Measurements from ENCODE around the gene TDRD9. TPM values are rescaled to one million over a fixed set of nuclear protein-coding genes. Genes with fewer than 3 reads are reported as not detected.

Gene TDRD9
- total and polyA plus RNA-seq, 12 donors: 0.55 to 8.4 (median 2.4) TPM

DNA sequence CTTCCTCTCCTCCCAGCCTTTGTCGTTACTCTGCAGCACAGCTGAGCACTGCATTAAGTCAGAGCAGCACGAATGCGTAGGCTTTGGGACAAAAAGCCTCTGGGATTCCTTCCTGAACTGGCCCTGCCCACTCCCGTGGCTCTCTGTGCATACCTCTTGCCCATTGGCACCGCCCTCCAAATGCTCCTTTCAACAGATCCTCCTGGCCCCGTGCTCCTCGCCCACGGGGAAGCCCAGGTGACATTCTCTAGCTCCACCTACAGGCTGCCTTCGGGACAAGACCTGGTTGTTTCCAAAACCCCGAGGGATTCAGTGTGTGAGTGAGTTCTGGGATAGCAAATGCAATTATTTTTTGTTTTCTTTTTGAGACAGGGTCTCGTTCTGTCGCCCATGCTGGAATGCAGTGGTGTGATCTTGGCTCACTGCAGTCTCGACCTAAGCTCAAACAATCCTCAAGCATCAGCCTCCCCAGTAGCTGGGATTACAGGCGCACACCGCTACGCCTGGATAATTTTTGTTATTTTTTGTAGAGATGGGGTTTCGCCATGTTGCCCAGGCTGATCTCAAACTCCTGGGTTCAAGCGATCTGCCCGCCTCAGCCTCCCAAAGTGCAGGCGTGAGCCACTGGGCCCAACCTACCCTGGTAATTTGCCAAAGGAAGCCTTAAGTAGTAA lies 17.9 kb upstream of the TDRD9 start:
- H3K4me1 ChIP-seq: peaks cover 0 to 14% (median 12%) of the 10 kb centered on the region in 9 donors
- DNase-seq: peak; percentile 71 to 82
- WGBS, 2 donors: 25 to 27% methylated on average over 20 of the region's 20 CpGs
- H3K36me3 ChIP-seq: peaks cover 0 to 46% (median 28%) of the 10 kb centered on the region in 9 donors
- peak; percentile 83 to 97 (median 95) for ATAC-seq
- TF ChIP-seq, protein P1, sequence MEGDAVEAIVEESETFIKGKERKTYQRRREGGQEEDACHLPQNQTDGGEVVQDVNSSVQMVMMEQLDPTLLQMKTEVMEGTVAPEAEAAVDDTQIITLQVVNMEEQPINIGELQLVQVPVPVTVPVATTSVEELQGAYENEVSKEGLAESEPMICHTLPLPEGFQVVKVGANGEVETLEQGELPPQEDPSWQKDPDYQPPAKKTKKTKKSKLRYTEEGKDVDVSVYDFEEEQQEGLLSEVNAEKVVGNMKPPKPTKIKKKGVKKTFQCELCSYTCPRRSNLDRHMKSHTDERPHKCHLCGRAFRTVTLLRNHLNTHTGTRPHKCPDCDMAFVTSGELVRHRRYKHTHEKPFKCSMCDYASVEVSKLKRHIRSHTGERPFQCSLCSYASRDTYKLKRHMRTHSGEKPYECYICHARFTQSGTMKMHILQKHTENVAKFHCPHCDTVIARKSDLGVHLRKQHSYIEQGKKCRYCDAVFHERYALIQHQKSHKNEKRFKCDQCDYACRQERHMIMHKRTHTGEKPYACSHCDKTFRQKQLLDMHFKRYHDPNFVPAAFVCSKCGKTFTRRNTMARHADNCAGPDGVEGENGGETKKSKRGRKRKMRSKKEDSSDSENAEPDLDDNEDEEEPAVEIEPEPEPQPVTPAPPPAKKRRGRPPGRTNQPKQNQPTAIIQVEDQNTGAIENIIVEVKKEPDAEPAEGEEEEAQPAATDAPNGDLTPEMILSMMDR (IDR thresholded peaks at IDR 0.05): peak; percentile 76 to 91 (median 81)
- peak overlapping the region in 4 of 10 donors; percentile 19 to 34 (median 23) for H3K4me3 ChIP-seq
- intact Hi-C loops (cut with DNase I): loop anchor here (1.0 to 10.0 kb wide), 7 partner anchors 63 to 346 kb away; partner anchors contain the start of genes BAG5 (in 2 of the 10), COA8 (in 2 of the 10) and PPP1R13B (in 1 of the 10)
- H3K9me3 ChIP-seq: no peaks in the 10 kb centered on the region
- no peaks in the 10 kb centered on the region for H3K27me3 ChIP-seq
- peak overlapping the region in 6 of 10 donors; percentile 4 to 53 (median 38) for H3K27ac ChIP-seq

DNA sequence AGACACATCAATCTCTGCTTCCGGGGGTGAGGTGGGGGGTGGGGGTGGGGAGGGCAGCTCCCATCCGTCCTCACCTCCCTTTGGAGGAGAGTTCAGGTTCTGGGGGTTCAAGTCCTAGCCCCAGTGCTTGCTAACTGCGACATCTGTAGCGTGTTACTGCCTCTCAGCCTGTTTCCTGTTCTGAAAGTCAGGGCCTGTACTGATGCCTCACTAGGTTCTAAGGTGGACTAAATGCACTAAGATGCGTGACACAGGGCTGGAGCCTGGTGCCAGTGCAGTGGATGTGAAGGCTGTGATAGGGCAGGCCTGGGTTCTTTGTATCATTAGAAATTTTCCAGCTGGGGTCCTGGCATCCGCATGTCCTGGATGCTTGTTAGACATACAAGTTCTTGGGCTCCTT lies 17.3 kb upstream of the TDRD9 start:
- Histone ChIP-seq H3K27me3 (no peaks in the 10 kb centered on the region), H3K4me3 (no peak overlapping the region), H3K9me3 (no peaks in the 10 kb centered on the region), H3K4me1 (peaks cover 0 to 14% (median 12%) of the 10 kb centered on the region in 9 donors), H3K27ac (no peak overlapping the region), H3K36me3 (peaks cover 0 to 52% (median 28%) of the 10 kb centered on the region in 9 donors)
- ATAC-seq (peak in 2 of 8 donors; percentile 23 to 25), DNase-seq (no peak)
- WGBS, 2 donors: 78 to 80% methylated on average over 6 of the region's 6 CpGs
- TF ChIP-seq, protein P1 (IDR thresholded peaks at IDR 0.05): no peak
- intact Hi-C loops (cut with DNase I): loop anchor here (1.0 to 10.0 kb wide), 7 partner anchors 64 to 346 kb away; partner anchors contain the start of genes BAG5 (in 2 of the 10), COA8 (in 2 of the 10) and PPP1R13B (in 1 of the 10)

DNA sequence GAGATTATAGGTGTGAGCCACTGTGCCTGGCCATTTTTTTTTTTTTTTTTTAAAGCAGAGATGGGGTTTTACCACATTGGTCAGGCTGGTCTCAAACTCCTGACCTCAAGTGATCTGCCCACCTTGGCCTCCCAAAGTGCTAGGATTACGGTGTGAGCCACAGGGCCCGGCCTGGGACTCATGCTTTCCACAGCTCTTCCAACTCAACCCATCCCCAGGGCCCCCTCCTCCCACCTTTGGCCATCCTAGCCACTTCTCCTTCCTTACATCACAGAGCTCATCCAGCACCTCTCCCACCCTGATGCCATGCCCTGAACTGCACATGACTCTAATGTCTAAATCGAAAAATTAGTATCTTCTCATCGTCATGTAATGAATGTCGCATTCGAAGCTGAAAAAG lies 12.6 kb upstream of the TDRD9 start:
- H3K36me3 ChIP-seq: peaks cover 0 to 79% (median 28%) of the 10 kb centered on the region in 9 donors
- H3K27me3 ChIP-seq: no peaks in the 10 kb centered on the region
- peak in 1 of 8 donors; percentile 11 for ATAC-seq
- WGBS, 2 donors: 85 to 90% methylated on average over 6 of the region's 6 CpGs
- no peaks in the 10 kb centered on the region for H3K9me3 ChIP-seq
- no peak overlapping the region for H3K27ac ChIP-seq
- intact Hi-C loops (cut with DNase I): loop anchor here in 4 of 10 donors (10.0 kb wide), 2 partner anchors 341 to 351 kb away; partner anchors contain the start of genes BAG5 (in 2 of the 4) and COA8 (in 2 of the 4)
- no peak for DNase-seq
- H3K4me1 ChIP-seq: peaks cover 3 to 45% (median 30%) of the 10 kb centered on the region in 9 donors
- no peak overlapping the region for H3K4me3 ChIP-seq
- TF ChIP-seq, protein P1 (IDR thresholded peaks at IDR 0.05): no peak

DNA sequence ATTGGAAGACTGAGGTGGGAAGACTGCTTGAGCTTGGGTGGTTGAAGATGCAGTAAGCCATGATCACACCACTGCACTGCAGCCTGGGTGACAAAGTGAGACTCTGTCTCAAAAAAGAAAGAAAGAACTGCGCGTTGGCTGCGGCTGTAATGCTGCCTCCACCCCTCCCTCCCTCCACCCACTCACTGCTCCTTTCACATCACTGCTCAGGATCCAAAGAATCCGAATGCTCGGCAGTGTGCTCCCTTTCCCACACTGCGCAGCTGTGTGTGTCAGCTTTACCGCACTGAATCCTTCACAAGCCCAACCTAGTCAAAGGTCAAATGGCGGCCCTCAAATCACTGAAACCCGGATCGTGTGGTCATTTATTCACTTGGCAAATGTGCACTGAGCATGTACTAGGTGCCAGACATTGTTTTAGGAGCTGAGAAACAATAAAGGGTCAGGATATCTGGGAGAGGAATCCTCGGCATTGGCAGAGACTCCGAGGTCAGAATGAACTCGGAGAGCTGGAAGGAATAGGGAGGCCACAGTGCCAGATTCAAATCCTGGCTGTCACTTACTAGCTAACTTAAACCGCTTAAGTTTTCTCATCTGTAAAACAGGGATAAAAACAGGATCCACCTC lies 11.5 kb upstream of the TDRD9 start:
- peak overlapping the region in 2 of 10 donors; percentile 15 to 36 for H3K27ac ChIP-seq
- 68 to 74% methylated on average over 14 of the region's 14 CpGs for WGBS, 2 donors
- intact Hi-C loops (cut with DNase I): loop anchor here in 4 of 10 donors (10.0 kb wide), 2 partner anchors 342 to 352 kb away; partner anchors contain the start of genes BAG5 (in 2 of the 4) and COA8 (in 2 of the 4)

More for the DNA sequence above, 11.5 kb upstream of the TDRD9 start:
- DNase-seq: no peak
- H3K9me3 ChIP-seq: no peaks in the 10 kb centered on the region
- peak in 1 of 8 donors; percentile 8 for ATAC-seq
- TF ChIP-seq, protein P1 (IDR thresholded peaks at IDR 0.05): no peak
- peaks cover 3 to 49% (median 30%) of the 10 kb centered on the region in 9 donors for H3K4me1 ChIP-seq
- H3K36me3 ChIP-seq: peaks cover 0 to 69% (median 24%) of the 10 kb centered on the region in 9 donors
- H3K4me3 ChIP-seq: no peak overlapping the region
- no peaks in the 10 kb centered on the region for H3K27me3 ChIP-seq

All from heart right ventricle (tissue), 16 donors.